Keratinocyte (primary cell): ENCODE results near the gene CIT. TPM values are rescaled to one million over a fixed set of nuclear protein-coding genes. Genes with fewer than 3 reads are reported as not detected.

Experiments used
- DNase-seq: peaks from one replicate; pipeline ENCODE4 v3.0.0-alpha.2; 2011; ENCODE audit warnings: low read depth, missing footprints, low spot score
- FAIRE-seq: peaks from 2 replicates; lab custom pipeline; 2011; peaks lifted over from hg19 to GRCh38; lab: Jason Lieb, UNC
- H2AFZ ChIP-seq: 2 replicates; pipeline ENCODE4 v1.6.0; 2012; ENCODE audit warnings: low read length, control low read depth, inconsistent platforms; ENCODE audit not compliant: control insufficient read depth
- H3K27ac ChIP-seq: 2 replicates; pipeline ENCODE4 v1.5.1; 2011; ENCODE audit warnings: low read length; ENCODE audit not compliant: control insufficient read depth, insufficient read depth
- H3K27me3 ChIP-seq: 3 replicates; pipeline ENCODE4 v1.6.0; 2011; ENCODE audit warnings: low read length; ENCODE audit not compliant: control insufficient read depth, insufficient read depth; ENCODE audit errors: extremely low read depth
- H3K36me3 ChIP-seq, 2 experiments: 2 replicates in 1 of 2; 3 replicates in 1 of 2; pipeline ENCODE4 v1.5.1; 2011; ENCODE audit warnings: low read length in 2 of 2, mild to moderate bottlenecking in 1 of 2; ENCODE audit not compliant: control insufficient read depth in 2 of 2, insufficient read depth in 2 of 2; ENCODE audit errors: extremely low read depth in 1 of 2
- H3K4me1 ChIP-seq: 3 replicates; pipeline ENCODE4 v1.5.1; 2011; ENCODE audit warnings: low read length; ENCODE audit not compliant: control insufficient read depth, insufficient read depth; ENCODE audit errors: extremely low read depth
- H3K4me2 ChIP-seq: 3 replicates; pipeline ENCODE4 v1.6.0; 2011; ENCODE audit warnings: low read depth, low read length; ENCODE audit not compliant: control insufficient read depth, insufficient read depth; ENCODE audit errors: extremely low read depth
- H3K4me3 ChIP-seq, 3 experiments: fragments of 200-600 bp in 1 of 3; sonication (generic) in 1 of 3; 2 replicates in 2 of 3; 3 replicates in 1 of 3; pipeline ENCODE4 v1.5.1; 2011 to 2016; ENCODE audit warnings: low read length in 3 of 3, mild to moderate bottlenecking in 3 of 3, control low read depth in 2 of 3, inconsistent platforms in 1 of 3, low read depth in 1 of 3, mixed read lengths in 1 of 3, mixed run types in 1 of 3, moderate library complexity in 1 of 3; ENCODE audit not compliant: control insufficient read depth in 2 of 3, insufficient read depth in 2 of 3; ENCODE audit errors: extremely low read depth in 1 of 3
- H3K79me2 ChIP-seq: 2 replicates; pipeline ENCODE4 v1.6.0; 2012; ENCODE audit warnings: low read length; ENCODE audit not compliant: control insufficient read depth, insufficient read depth
- H3K9ac ChIP-seq: 3 replicates; pipeline ENCODE4 v1.6.0; 2011; ENCODE audit warnings: low read length; ENCODE audit not compliant: control insufficient read depth, insufficient read depth; ENCODE audit errors: extremely low read depth
- H3K9me1 ChIP-seq: 3 replicates; pipeline ENCODE4 v1.6.0; 2011; ENCODE audit warnings: low read length; ENCODE audit not compliant: control insufficient read depth, insufficient read depth; ENCODE audit errors: extremely low read depth
- H3K9me3 ChIP-seq: 2 replicates; pipeline ENCODE4 v1.5.1; 2012; ENCODE audit warnings: low read depth, low read length; ENCODE audit not compliant: control insufficient read depth
- H4K20me1 ChIP-seq: 3 replicates; pipeline ENCODE4 v1.6.0; 2011; ENCODE audit warnings: low read length; ENCODE audit not compliant: control insufficient read depth, insufficient read depth; ENCODE audit errors: extremely low read depth
- EZH2 ChIP-seq: IDR thresholded peaks from one replicate; pipeline ENCODE4 v1.6.1; 2012; ENCODE audit warnings: inconsistent platforms, mild to moderate bottlenecking, low read length, moderate library complexity
- dilution Hi-C: fragments of 300-500 bp; cut with MboI; formaldehyde crosslinking; loops from one replicate; pipeline ENCODE4 v1.7.0; 2020; ENCODE audit warnings: low sequenced_read_pairs; ENCODE audit not compliant: extremely low pct_ligation_motif_present
- polyA plus RNA-seq, 5 experiments: library from polyadenylated mRNA; depleted of rRNA in 3 of 5; stranded (reverse) in 3 of 5; stranded (forward) in 1 of 5; unstranded in 1 of 5; fragments of >200 nt; gene quantifications; 1 replicate in 1 of 5; 2 replicates in 3 of 5; 3 replicates in 1 of 5; pipeline versions ENCODE4 v1.2.1 to v1.2.3, GENCODE V29; 2011 to 2012; ENCODE audit warnings: missing spikeins in 2 of 5, low read depth in 1 of 5, low replicate concordance in 1 of 5
- TF ChIP-seq, protein P1 (sequence below), 3 experiments: IDR thresholded peaks in 1 of 3; conservative IDR thresholded peaks in 1 of 3; optimal IDR thresholded peaks in 1 of 3; 2 replicates in 2 of 3; 3 replicates in 1 of 3; pipeline versions ENCODE3 to v1.5.1; 2011; ENCODE audit warnings: low read length in 3 of 3, mild to moderate bottlenecking in 3 of 3, moderate library complexity in 2 of 3, control low read depth in 1 of 3, inconsistent platforms in 1 of 3; ENCODE audit not compliant: insufficient read depth in 2 of 3; ENCODE audit errors: extremely low read depth in 1 of 3

Gene CIT
- polyA plus RNA-seq, 1 donor (not counting 4 experiments of a cell fraction or from before 2014, with no cell fraction given), result 6.2 TPM

DNA sequence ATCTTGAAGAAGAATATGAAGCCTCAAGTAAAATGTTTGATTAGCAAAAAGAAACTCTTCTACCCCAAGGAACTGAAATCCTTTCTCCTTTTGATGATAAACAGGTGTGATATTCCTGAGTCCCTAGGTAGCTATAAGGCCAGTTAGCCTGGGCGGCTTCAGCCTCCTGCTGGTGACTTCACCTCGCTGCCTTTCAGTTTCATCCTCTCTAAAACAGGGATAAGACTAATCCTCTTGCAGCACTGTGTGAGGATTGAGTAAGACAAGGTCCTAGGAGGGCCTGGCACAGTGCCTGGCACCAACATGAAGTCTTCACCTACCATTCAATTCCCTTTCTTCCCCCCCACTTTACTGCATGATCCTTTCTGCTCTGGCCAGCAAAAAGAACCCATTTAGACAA is 42.1 kb downstream of the CIT start:
- Histone ChIP-seq H3K4me2 (no peak overlapping the region), H3K4me1 (peaks cover 7% of the 10 kb centered on the region), H3K9me3 (no peaks in the 10 kb centered on the region), H3K27ac (no peak overlapping the region), H3K9ac (no peak overlapping the region), H2AFZ (no peak overlapping the region), H4K20me1 (no peaks in the 10 kb centered on the region), H3K4me3 (no peak overlapping the region), H3K9me1 (no peaks in the 10 kb centered on the region), H3K27me3 (no peaks in the 10 kb centered on the region), H3K79me2 (no peaks in the 10 kb centered on the region), H3K36me3 (peaks cover 0 to 6% of the 10 kb centered on the region in 2 experiments)
- TF ChIP-seq, protein P1, sequence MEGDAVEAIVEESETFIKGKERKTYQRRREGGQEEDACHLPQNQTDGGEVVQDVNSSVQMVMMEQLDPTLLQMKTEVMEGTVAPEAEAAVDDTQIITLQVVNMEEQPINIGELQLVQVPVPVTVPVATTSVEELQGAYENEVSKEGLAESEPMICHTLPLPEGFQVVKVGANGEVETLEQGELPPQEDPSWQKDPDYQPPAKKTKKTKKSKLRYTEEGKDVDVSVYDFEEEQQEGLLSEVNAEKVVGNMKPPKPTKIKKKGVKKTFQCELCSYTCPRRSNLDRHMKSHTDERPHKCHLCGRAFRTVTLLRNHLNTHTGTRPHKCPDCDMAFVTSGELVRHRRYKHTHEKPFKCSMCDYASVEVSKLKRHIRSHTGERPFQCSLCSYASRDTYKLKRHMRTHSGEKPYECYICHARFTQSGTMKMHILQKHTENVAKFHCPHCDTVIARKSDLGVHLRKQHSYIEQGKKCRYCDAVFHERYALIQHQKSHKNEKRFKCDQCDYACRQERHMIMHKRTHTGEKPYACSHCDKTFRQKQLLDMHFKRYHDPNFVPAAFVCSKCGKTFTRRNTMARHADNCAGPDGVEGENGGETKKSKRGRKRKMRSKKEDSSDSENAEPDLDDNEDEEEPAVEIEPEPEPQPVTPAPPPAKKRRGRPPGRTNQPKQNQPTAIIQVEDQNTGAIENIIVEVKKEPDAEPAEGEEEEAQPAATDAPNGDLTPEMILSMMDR (optimal IDR thresholded peaks at IDR 0.05 in 1 of 3, IDR thresholded peaks at IDR 0.05 in 1 of 3, conservative IDR thresholded peaks at IDR 0.05 in 1 of 3; ENCODE audit: extremely low read depth in 1 of 3, insufficient read depth in 2 of 3, low read length in 3 of 3), result peak in 1 of 3 experiments; percentile 14
- TF ChIP-seq EZH2, result no peak
- dilution Hi-C loops, result no loop called here
- FAIRE-seq (no peak), DNase-seq (no peak)

DNA sequence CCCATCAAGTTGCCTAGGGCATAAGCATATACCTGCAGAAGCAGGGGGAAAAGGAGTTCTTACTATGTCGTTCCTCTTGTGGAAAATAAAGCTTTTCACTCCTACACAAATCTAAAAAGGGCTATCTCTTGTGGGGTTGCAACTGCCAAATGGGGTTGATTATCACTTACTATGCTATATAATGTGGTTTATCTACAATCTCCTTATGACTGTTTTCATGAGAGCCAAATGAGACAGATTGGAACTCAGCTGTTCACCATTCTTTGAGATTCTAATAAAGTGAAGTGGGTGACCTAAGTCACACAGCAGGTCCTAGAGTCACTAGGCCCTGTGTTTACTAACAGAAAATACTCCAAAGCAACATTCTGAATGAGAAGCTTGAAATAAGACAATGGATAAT is 47.7 kb downstream of the CIT start:
- FAIRE-seq (no peak), DNase-seq (no peak)
- no peak overlapping the region for H3K4me3 ChIP-seq
- dilution Hi-C loops, result no loop called here
- no peaks in the 10 kb centered on the region for H3K4me1 ChIP-seq
- H3K27me3 ChIP-seq, result no peaks in the 10 kb centered on the region
- H3K36me3 ChIP-seq, result peaks cover 0 to 6% of the 10 kb centered on the region in 2 experiments
- no peaks in the 10 kb centered on the region for H3K9me3 ChIP-seq
- no peak overlapping the region for H3K4me2 ChIP-seq
- no peaks in the 10 kb centered on the region for H4K20me1 ChIP-seq
- no peak for TF ChIP-seq EZH2
- TF ChIP-seq, protein P1 (optimal IDR thresholded peaks at IDR 0.05 in 1 of 3, IDR thresholded peaks at IDR 0.05 in 1 of 3, conservative IDR thresholded peaks at IDR 0.05 in 1 of 3; ENCODE audit: extremely low read depth in 1 of 3, insufficient read depth in 2 of 3, low read length in 3 of 3), result no peak
- no peak overlapping the region for H3K27ac ChIP-seq
- H3K79me2 ChIP-seq, result no peaks in the 10 kb centered on the region
- no peak overlapping the region for H2AFZ ChIP-seq
- no peaks in the 10 kb centered on the region for H3K9me1 ChIP-seq
- no peak overlapping the region for H3K9ac ChIP-seq
